HG03139 (cell line): ENCODE results near the gene FLNB.

Source experiments
- ATAC-seq: cut with Tn5 transposase; IDR thresholded peaks from one replicate; pipeline ENCODE4 v1.9.1; 2021; ENCODE audit not compliant: unreplicated experiment

FLNB gene

GRCh38 chr3:58102976-58103451 lies 94.8 kb downstream of the FLNB start:
- no peak for ATAC-seq

DNA sequence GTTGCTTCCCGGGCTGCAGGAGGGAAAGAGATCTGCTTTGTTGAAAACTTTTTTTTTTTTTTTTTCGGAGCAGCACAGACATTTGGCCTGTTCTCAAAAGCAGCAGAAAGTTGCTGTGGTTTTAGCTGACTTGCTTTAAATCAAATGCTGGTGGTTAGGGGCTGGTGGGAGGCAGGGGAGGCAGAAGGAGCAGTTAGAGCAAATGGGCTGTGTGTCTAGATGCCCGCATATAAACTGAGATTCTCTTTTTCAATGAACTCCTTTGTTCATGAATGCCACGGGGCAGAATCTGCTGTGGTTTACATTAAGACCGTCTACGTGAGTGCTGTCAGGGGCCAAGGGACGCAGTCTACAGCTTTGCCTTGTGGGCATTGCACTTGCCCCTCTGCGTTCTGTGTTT lies 95.9 kb downstream of the FLNB start:
- no peak for ATAC-seq

DNA sequence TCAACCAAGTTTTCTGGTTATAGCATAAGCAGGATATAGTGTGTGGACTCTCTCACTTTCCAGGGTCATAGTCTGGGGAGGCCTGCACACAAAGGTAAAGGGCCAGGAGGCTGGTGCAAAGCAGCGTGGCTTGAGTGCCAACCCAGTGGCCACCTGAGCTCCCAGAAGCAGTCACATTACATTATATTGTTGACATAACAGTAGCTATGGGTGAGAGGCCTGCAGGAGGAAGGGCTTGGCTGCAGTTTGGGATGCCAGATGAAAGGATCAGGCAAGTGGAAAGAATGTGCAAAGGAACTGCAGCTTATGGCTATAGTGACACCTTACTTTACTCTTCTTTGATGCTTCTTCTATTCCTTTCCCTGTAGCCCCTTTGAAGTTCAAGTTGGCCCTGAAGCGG lies 96.5 kb downstream of the FLNB start:
- no peak for ATAC-seq

DNA sequence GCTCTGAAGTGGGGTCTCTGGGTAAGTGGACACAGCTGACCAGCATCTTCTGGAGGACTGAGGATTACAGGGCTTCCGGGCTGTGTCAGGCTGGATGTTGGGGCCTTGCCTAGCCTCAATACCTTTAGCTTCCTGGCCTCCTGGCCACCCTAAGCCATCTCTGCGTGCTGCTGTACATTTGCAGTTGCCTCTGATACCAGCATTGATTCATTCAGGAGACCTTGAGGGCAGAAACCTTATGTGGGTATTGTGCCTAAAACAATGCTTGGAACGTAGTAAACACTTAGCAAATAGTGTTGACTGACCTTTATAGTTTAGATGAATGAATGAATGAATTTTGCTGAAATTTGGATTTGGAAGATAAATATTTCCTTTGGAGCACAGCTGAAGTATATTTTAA lies 97.0 kb downstream of the FLNB start:
- ATAC-seq, result no peak

- ATAC-seq, result no peak
Observed at GRCh38 chr3:58106061-58106460, 97.8 kb downstream of the FLNB start.

GRCh38 chr3:58106640-58107039 lies 98.4 kb downstream of the FLNB start:
- no peak for ATAC-seq

GRCh38 chr3:58107597-58107996 lies 99.4 kb downstream of the FLNB start:
- ATAC-seq, result no peak

- no peak for ATAC-seq
Observed at GRCh38 chr3:58109752-58110151, 101.5 kb downstream of the FLNB start.

- ATAC-seq, result no peak
Observed at GRCh38 chr3:58111513-58112184, 103.4 kb downstream of the FLNB start.

DNA sequence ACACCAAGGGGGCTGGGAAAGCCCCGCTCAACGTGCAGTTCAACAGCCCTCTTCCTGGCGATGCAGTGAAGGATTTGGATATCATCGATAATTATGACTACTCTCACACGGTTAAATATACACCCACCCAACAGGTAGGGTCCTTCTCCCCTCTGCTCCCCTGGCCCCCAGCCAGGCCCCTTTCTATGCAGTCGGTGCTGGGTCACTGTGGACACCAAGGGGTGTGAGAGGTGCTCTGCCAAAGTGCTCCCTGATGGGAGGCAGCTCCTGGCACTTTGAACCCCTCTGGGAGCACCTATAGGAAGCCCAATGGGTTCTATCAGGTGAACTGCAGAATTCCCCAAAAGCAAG lies 103.9 kb downstream of the FLNB start:
- ATAC-seq, result no peak

GRCh38 chr3:58115175-58115574 lies 107.0 kb downstream of the FLNB start:
- no peak for ATAC-seq

DNA sequence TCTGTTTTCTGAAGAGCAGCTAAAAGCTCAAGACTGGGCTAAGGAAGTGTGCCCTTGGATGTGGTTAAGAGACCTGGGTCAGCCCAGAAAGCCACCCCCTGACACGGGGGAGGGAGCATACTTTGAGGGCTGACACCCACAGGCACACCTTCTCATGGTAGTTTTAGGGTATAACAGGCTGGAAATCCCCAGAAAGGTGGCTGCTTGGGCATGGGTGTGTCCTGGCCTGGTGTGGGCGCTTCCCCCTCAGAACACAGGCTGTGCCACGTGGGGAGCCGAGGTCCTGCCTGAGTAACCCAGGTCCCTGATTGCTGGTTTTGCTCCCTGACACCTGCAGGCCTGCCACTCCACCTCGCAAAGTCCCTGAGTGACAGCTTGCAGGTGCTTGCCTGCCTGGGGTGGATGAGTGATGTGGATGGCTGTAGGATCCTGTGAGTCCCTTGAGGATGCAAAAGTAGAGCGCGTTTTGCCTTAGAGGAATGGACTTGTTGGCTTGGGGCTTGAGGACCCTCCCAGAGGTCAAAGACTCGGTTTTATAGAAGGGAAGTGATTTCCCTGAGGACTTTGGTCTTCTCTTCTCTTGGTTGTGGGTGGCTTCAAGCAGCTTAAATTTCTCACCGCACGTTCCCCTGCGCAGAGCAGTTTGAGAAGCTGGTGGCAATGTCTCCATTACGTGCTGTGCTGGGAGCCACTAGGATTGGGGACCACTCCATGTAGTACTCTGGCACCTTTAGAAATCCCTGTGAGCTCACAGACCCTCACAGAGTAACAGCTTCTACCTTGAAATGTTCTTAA lies 108.1 kb downstream of the FLNB start:
- no peak for ATAC-seq

GRCh38 chr3:58116985-58117384 lies 108.8 kb downstream of the FLNB start:
- ATAC-seq, result no peak

GRCh38 chr3:58117561-58118181 lies 109.4 kb downstream of the FLNB start:
- no peak for ATAC-seq

GRCh38 chr3:58119186-58119585 lies 111.0 kb downstream of the FLNB start:
- ATAC-seq, result no peak

- ATAC-seq, result no peak
Observed at GRCh38 chr3:58120075-58120812, 112.0 kb downstream of the FLNB start.

DNA sequence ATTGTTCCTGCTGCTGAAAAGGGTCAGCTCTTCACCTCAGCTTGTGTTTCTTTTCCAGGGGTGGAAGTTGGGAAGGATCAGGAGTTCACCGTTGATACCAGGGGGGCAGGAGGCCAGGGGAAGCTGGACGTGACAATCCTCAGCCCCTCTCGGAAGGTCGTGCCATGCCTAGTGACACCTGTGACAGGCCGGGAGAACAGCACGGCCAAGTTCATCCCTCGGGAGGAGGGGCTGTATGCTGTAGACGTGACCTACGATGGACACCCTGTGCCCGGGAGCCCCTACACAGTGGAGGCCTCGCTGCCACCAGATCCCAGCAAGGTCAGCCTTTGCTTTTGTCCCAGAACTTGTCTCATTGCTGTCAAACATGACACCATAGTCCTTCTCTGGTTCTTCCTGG lies 113.0 kb downstream of the FLNB start:
- no peak for ATAC-seq

DNA sequence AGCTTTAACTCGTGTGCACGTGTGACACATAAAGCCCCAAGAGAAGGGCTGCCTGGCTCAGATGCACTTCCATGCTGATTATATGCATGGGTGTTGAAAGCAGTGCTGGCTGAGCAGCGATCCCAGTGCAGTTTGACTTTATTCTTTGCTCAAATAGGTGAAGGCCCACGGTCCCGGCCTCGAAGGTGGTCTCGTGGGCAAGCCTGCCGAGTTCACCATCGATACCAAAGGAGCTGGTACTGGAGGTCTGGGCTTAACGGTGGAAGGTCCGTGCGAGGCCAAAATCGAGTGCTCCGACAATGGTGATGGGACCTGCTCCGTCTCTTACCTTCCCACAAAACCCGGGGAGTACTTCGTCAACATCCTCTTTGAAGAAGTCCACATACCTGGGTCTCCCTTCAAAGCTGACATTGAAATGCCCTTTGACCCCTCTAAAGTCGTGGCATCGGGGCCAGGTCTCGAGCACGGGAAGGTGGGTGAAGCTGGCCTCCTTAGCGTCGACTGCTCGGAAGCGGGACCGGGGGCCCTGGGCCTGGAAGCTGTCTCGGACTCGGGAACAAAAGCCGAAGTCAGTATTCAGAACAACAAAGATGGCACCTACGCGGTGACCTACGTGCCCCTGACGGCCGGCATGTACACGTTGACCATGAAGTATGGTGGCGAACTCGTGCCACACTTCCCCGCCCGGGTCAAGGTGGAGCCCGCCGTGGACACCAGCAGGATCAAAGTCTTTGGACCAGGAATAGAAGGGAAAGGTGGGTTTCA lies 114.9 kb downstream of the FLNB start:
- ATAC-seq, result no peak

- ATAC-seq, result no peak
Observed at GRCh38 chr3:58124387-58124786, 116.2 kb downstream of the FLNB start.

GRCh38 chr3:58129041-58129770 lies 121.0 kb downstream of the FLNB start:
- no peak for ATAC-seq
